ENCODE results near the gene RAPGEF1.

DNA sequence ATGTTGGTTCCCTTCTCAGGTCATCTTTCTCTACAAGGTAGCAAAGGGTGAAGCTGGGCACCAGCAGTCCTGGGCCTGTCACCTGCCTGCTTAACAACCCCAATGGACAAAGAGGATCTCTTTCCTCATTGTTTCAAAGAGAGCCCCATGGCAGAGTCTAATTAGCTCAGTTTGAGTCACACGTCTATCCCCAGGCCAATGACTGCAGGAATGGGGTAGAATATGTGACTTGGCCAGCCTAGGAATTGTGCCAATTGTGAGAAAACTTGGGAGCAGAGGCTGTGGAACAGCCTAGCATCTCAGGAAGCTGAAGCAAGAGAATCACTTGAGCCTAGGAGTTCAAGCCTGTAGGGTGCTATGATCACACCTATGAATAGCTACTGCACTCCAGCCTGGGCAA lies 3.6 kb upstream of the RAPGEF1 start:
- no peak for TF ChIP-seq EZH2 (optimal IDR thresholded peaks at IDR 0.05; ENCODE audit: low read depth, low read length)
- TF ChIP-seq, protein P1, sequence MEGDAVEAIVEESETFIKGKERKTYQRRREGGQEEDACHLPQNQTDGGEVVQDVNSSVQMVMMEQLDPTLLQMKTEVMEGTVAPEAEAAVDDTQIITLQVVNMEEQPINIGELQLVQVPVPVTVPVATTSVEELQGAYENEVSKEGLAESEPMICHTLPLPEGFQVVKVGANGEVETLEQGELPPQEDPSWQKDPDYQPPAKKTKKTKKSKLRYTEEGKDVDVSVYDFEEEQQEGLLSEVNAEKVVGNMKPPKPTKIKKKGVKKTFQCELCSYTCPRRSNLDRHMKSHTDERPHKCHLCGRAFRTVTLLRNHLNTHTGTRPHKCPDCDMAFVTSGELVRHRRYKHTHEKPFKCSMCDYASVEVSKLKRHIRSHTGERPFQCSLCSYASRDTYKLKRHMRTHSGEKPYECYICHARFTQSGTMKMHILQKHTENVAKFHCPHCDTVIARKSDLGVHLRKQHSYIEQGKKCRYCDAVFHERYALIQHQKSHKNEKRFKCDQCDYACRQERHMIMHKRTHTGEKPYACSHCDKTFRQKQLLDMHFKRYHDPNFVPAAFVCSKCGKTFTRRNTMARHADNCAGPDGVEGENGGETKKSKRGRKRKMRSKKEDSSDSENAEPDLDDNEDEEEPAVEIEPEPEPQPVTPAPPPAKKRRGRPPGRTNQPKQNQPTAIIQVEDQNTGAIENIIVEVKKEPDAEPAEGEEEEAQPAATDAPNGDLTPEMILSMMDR (IDR thresholded peaks at IDR 0.05; ENCODE audit: low read length) = no peak
- TF ChIP-seq EZH2phosphoT487 (IDR thresholded peaks at IDR 0.05; ENCODE audit: low read length) = no peak
